ENCODE results near the gene IL13RA2.

The IL13RA2 gene

DNA sequence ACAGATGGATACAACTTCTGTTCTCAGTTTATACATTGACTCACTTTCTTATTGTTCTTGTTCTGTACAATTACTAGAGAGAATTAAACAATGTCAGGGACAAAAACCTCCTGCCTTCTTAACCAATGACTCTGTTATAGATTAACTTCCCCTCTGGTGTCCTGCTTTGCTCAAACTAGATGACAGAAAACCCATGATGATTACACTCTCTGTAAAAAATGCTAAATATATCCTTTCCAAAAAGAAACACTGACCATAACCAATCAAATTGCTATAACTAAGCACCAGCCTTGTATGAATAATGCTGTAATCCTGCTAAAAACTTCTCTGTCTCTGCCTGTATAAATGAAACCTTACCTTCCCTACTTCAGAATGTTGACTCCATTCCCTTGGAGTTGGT lies 29.8 kb upstream of the IL13RA2 start:
- ChIA-PET POLR2A (ENCODE audit: low non-redundant PET) (no interaction called here), CTCF (no interaction called here)
- H3K27ac ChIP-seq: no peak overlapping the region
- no peak for TF ChIP-seq CTCF (conservative IDR thresholded peaks at IDR 0.05; ENCODE audit: low read depth)
- no peak for DNase-seq (ENCODE audit: low spot score)

GRCh38 chrX:115040417-115040816 lies 23.0 kb upstream of the IL13RA2 start:
- ChIA-PET CTCF (no interaction called here), POLR2A (ENCODE audit: low non-redundant PET) (no interaction called here)
- H3K27ac ChIP-seq: no peak overlapping the region
- DNase-seq (ENCODE audit: low spot score): no peak
- TF ChIP-seq CTCF (conservative IDR thresholded peaks at IDR 0.05; ENCODE audit: low read depth): no peak

GRCh38 chrX:115038406-115038805 lies 21.0 kb upstream of the IL13RA2 start:
- DNase-seq (ENCODE audit: low spot score): no peak
- CTCF ChIA-PET: no interaction called here
- no peak overlapping the region for H3K27ac ChIP-seq
- no peak for TF ChIP-seq CTCF (conservative IDR thresholded peaks at IDR 0.05; ENCODE audit: low read depth)
- POLR2A ChIA-PET (ENCODE audit: low non-redundant PET): no interaction called here

DNA sequence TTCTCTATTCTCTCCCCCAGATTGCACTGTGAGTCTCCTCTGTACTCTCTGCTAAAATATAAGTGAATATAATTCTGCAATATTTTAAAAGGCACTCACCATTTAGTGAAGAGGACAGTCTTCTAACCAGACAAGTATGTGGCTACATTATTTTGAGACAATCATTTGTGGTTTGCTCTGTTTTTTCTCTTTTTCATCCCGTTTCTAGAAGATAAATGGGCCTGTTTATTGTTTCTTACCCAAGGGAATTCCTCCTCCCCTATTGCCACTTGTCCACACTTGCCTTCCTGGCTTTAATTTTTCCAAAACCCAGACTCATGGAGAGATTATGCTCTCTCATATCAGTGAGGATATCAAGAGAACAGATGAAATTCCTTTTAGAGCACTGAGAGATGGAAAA lies 18.6 kb upstream of the IL13RA2 start:
- no peak for DNase-seq (ENCODE audit: low spot score)
- H3K27ac ChIP-seq: no peak overlapping the region
- TF ChIP-seq CTCF (conservative IDR thresholded peaks at IDR 0.05; ENCODE audit: low read depth): no peak
- CTCF ChIA-PET: no interaction called here
- POLR2A ChIA-PET (ENCODE audit: low non-redundant PET): no interaction called here

DNA sequence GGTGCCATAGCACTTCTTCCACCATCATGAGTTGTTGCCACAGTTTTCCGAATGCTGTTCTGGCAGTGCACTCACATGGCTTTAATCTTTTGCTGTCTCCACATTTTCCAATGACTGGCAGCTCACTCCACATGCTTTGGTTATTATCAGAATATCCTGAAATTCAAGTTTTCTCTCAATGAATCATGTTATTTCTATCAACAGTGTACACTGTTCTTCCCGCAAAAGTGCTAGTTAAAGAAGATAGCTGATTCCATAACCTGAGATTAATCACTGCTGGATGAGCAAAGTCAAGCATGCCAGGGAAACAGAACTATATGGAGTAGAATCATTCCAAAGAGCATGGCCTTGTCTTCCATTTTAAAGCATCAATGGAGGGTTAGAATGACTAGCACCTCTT lies 14.6 kb upstream of the IL13RA2 start:
- H3K27ac ChIP-seq: no peak overlapping the region
- TF ChIP-seq CTCF (conservative IDR thresholded peaks at IDR 0.05; ENCODE audit: low read depth): no peak
- CTCF ChIA-PET: no interaction called here
- DNase-seq (ENCODE audit: low spot score): no peak
- POLR2A ChIA-PET (ENCODE audit: low non-redundant PET): no interaction called here

GRCh38 chrX:115030625-115031024 lies 13.2 kb upstream of the IL13RA2 start:
- POLR2A ChIA-PET (ENCODE audit: low non-redundant PET): no interaction called here
- CTCF ChIA-PET: no interaction called here

More at GRCh38 chrX:115030625-115031024, 13.2 kb upstream of the IL13RA2 start:
- DNase-seq (ENCODE audit: low spot score): peak; percentile 36
- peak overlapping the region; percentile 87 for H3K27ac ChIP-seq
- no peak for TF ChIP-seq CTCF (conservative IDR thresholded peaks at IDR 0.05; ENCODE audit: low read depth)

Measured in RWPE1 (cell line).